NCI-H524 (cell line): ENCODE results near the gene CA10.

ENCODE experiments used
- DNase-seq, 2 experiments: peaks; one replicate each; lab custom pipeline; 2025; lab: John Stamatoyannopoulos, UW

Gene CA10

DNA sequence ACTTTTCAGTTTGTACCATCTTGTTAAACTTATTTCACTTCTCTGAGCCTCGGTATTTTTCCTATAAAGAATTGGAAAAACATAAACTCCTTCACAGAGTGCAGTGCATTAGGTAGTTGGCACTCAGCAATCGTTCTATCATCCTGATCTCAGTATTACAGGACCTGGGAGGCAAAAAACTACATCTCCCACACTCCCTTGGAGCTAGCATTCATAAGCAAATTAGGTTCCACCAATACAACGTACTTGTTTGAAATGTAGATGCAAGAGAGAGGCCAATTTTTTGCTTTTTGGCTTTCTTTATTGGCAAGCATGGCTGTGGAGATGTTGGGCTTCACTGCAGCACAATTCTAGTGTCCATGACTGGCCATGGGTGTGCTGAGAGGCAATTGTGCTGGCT, 285.2 kb downstream of the CA10 start:
- no peak for DNase-seq

DNA sequence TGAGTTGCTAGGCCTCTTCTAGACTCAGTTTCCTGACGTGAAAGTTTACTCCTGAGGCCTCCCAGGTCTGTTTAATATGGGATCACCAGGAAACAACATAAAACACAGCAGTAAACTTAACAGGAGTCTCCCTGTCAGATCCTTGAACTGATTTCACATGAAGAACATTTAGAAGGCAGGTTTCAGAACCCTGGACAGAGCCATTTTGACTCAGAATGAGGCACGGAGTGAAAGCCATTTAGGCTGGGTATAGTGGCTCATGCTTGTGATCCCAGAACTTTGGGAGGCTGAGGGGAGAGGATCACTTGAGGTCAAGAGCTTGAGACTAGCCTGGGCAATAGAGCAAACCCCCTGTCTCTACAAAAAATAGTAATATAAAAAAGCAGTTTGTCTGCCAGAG, 289.1 kb downstream of the CA10 start:
- no peak for DNase-seq

DNA sequence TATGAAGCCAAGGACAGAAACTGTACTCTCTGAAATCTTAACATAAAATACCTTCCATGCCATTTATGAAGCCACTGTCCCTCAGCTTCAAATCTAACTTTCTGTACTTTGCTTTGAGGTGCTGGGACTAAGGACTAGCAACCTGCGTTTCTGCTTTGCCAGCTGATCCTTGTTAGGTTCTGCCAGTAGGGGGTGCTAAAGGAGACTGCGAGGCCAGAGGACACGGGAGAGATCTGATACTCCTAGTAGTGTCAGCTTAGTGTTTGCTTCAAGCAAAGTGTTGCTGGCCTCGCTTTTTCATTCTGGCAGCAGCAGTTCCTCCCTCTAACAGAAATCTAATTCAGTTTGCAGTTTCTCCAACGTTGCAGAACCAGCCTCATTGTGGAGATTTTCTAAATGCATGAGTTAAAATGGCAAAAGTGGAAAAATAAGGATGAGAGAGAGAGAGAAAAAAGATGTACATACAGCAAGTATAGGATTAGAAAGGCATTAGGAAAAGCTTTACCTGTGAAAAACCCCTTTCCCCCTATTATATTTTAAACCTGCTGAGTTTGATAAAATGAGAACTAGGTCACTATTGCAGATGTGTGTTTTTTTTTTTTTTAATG, 297.5 kb downstream of the CA10 start:
- peak; percentile 56 to 81 for DNase-seq

DNA sequence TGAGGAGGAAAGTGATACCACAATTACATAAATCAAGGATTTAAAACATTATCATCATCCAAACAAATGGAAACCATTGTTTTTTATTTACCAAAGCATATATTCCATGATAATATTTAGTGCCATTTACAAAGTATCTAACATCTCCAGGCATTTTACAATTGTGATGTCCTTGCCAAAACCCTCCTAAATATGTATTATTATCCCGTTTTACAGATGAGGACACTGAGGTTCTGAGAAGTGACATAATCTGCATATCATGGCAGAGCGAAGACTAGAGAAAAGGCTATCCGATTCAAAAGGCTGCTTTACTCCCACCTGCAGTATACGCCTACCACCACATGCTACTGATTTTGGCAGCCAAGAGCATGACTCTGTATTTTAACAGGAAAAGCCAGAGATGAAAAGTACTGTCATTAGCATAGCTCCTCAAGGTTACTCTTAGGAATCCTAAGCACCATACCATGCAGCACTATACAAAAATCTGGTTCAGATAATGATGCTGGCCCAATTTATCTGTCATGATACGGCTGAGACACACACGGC, 301.4 kb downstream of the CA10 start:
- peak; percentile 11 to 73 for DNase-seq

DNA sequence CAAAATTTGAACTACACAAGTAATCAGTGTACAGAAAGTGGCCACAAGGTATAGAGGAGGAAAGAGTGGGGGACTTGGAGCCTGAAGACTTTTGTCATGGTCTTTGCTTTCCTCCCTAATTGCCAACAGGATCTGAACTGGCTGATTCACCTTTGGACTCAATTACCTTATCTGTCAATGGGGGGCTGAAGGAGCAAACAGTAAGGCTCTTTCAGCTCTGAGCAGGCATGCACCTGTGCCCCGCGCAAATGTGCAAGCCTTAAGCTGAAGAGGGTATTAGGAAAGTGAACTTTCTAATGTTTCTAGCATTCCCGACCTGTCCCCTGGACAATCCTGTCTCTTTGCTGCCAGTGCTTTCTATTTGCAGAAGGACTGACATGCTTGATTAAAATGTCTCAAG, 302.7 kb downstream of the CA10 start:
- no peak for DNase-seq

DNA sequence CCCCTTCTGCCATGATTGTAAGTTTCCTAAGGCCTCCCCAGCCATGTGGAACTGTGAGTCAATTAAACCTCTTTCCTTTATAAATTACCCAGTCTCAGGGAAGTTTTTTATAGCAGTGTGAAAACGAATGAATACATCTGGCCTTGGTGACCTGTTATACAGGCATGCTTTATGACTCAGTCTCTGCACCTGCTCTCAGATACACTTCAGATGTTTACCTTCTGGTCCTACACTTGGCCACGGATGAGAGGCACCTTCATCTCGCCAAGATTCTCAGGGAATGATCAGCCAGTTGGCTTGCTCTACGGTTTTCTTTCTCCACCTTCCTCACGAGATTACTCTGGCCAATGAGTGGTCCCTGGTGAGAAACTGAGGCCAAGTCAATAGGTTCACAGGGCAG, 304.7 kb downstream of the CA10 start:
- peak in 1 of 2 experiments; percentile 9 for DNase-seq

DNA sequence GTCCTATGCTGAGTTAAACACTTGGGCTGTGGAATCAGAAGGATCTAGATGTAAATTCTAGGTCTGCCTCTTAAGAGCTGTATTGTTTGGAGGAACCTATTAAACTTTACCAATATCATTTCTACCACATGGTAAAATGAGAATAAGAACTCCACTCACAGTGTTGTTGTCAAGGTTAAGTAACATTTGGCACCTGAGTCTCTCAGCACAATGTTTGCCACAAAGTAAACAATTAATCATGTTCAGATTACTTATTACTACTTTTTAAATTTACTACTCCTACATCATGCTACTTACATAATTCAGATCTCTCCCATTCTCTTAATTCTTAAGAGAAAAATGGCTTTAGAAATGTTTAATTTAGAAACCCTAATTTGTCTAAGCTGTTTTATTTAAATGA, 305.9 kb downstream of the CA10 start:
- DNase-seq, result no peak

DNA sequence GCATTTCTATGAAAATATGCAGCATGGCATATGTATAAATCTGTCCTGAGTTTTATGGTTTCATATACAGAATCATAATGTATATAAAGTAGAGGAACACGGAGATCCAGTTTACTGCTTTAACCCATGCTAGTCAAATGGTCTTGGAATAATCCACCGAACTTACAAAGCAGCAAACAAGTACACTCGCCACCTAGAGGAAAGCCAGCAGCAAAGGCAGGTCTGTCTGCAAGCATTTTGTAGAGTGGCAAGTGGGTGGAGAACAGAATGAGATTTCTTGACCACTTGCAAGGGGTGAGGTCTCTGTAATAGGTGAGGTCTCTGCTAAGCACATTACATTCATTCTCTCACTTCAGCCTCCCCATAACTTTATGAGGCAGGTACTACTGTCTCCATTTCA, 308.3 kb downstream of the CA10 start:
- DNase-seq, result peak; percentile 16 to 23

DNA sequence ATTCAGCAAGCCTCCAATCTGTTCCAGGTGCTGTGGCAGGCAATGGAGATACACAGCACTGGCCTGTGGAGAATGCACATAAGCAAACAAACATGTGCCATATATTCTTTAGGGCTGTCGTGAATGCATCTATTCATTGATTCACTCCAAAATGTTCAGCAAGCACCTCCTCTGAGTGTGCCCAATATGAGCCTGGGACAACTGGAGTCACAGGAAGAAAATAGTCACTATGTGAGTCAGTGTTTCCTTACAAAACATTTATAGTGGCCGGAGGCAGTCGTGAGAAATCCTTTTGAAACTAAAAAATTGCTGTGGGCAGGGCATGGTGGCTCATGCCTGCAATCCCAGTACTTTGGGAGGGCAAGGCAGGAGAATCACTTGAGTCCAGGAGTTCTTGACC, 310.1 kb downstream of the CA10 start:
- DNase-seq, result no peak

DNA sequence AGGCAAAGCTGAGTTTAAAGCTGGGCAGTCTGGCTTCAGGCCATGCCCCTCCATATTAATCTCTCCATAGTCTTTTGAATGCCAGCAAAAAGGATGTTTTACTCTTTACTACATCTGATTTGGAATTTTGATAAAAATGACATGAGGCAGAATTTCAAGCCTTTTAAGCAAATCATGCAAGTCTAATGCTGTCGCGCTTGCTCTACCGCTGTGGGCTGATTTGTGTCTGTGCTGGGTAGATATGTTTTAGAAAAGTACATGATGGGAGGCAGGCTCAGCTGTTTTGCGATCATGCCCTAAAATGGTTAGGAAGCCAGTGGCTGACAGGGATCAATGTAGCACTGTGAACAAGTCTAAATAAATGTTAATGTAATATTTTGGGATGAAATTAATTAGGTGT, 311.9 kb downstream of the CA10 start:
- DNase-seq, result no peak

DNA sequence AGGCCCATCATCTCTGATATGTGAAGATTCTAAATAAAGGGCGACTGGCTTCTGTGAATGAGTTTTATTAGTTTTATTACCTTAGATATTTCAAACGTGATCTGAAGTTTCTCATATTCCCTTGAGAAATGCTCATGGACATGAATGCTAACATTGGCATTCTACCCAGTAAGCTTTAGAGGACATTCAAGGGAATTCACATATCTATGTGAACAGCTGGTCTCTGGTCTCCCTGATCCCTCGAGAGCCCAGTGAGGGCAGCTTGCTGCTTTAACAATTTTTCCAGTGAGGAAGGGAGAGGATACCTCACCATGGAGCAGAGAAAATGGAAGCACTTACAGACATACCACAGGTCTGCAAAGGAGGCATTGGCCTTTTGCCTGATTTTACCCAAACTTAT, 312.7 kb downstream of the CA10 start:
- DNase-seq, result peak in 1 of 2 experiments; percentile 58

DNA sequence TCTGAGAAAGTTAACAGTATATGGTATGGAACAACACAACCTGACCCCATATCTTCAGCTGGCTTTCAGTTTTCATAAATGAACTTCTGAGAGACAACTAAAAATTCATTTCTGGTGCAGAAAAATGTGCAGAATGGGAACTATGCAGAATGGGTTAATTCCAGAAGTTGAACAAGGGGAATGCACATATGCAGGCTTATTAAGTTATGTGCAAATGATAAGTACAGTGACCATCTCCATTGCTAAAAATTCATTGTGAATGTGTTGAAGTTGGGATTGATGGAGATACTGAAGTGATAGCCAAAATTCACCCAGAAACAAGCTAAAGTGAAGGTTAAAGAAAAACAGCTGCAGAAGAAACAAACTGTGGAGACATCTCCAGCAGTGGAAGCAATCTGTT, 315.8 kb downstream of the CA10 start:
- DNase-seq, result no peak

DNA sequence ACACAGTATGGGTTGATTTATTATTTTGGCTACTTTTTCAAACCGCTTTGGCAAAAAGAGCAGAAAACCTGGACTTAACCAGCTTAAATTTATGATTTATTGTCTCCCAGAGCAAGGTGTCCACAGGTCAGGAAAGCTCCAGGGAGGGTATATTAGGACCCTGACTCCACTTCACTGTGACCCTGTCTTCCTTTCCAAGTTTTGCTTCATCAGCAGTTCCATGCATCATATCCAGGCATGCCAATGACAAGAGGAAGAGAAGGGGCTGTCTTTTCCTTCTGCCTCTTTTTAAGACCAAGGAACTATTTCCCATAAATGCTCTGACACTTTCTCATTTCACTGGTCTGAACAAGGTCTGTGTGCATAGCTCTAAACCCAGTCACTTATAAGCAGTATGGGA, 316.8 kb downstream of the CA10 start:
- no peak for DNase-seq

DNA sequence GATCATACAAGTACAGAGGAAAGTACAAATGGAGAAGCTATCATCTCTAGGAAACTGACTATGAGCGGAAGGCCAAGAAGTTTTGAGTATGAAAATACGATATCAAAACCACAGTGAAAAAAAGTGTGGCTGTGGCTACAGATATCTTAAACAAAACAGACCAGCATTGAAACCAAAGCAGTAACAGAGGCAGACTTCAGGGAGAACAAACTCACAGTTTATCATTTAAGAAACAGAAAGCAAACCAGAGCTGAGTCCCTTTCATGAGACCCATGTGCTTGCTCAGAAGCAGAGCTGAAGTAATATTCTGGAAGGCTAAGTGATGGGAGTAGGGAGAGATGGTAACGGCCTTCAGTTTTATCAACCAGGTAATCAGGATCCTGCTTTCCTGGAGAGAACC, 317.8 kb downstream of the CA10 start:
- DNase-seq, result no peak

DNA sequence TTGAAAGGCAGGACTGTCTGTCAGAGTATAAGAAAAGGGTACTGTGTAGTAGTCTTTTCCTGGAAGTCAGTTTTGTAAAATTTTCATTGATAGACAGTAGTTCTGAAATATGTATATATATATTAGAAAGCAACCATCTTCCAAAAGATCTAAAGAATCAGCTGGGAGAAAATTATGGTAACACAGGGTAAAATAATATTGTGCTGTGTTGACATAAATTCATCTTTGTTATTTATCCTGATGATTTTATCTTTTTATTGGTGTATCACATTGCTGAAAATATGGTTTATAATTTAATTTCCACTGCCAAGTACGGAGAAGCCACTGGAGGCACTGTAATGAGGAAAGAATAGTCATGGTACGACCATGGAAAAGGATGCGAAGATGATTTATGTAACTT, 324.9 kb downstream of the CA10 start:
- DNase-seq, result no peak

DNA sequence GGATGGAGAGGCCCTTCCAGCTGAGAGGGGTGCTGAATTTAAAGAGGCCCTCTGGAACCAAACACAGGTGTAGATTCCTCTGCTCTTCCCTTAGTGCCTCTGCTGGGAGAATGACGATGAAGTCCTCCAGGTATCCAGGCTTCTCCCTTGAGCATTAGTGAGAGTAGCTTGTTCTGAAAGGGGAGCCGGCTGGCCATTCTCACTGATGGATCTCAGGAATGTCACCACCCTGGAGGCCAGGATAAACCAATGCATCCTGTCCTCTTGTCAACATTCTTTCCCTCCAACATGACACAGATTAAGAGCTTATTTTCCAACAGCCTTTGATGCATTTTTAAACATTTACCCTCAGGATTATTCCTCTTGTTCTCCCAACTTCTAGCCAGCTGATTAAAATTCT, 325.5 kb downstream of the CA10 start:
- no peak for DNase-seq

DNA sequence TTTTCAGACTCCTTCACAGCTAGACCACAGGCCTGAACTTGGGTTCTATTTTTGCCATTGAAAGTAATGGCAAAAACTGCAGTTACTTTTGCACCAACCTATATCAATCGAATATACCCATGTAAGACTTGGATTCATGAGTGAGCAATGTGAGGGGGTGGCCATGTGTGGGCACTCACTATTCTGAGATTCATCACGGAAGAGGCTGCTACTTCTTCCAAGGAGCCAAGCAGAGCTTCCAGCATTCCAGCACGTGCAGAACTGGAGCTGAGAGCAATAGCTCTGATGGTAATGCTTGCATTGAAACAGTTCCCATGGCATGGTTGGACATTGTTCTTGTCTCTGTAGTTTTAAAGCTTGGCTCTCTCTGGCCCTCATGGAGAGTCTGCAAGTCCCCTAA, 327.6 kb downstream of the CA10 start:
- no peak for DNase-seq

DNA sequence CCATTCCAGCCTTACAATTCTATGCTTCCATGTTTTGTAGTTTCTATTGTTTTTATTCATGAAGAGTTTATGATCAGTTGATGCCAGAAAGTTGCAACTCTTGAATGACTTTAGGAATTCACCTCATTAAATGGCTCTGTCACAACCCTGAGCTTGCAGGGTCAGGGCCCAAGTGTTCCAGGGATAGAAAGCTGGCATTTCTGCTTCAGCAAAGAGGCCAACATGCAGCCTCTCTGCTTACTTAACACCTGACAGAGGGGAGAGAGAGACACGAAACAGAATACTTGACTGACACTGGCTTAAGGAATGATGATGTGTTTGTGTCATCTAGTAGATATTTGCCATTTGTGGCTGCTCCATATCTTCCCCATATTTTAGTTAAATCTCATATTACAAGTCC, 328.1 kb downstream of the CA10 start:
- DNase-seq, result no peak

DNA sequence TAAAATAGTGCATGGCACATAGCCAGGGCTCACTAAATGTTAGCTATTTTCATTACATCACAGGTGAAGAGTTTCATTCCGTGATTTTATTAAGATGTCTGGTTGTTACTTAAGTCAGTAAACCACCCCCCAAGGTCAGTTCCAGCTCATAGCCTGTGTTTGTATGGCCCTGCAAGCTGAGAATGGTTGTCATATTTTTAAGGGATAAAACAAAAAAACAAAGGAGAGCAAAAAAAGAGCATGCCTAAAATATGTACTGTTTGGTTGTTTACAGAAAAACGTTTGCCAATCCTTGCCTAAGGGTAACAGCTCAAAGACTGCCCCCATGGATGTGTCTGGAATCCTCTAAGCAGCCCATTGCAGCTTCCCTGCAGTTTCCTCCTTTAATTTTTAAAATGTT, 329.6 kb downstream of the CA10 start:
- DNase-seq, result no peak

DNA sequence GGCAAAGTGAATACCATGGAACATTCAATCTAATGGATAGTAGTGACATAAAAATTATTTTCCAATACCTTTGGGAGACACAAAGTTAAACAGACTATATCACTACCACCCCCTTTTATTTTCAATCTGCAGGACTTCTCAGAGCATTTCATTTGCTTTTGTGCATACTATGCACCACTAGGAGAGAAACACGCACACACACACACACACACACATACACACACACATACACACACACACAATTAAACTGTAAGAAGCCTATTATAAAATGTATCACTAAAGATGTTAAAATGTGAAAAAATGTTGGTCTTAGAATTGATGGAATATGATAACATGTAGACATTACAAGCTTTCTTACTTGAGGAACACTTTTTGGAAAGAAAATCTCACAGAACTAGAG, 331.4 kb downstream of the CA10 start:
- DNase-seq, result no peak

DNA sequence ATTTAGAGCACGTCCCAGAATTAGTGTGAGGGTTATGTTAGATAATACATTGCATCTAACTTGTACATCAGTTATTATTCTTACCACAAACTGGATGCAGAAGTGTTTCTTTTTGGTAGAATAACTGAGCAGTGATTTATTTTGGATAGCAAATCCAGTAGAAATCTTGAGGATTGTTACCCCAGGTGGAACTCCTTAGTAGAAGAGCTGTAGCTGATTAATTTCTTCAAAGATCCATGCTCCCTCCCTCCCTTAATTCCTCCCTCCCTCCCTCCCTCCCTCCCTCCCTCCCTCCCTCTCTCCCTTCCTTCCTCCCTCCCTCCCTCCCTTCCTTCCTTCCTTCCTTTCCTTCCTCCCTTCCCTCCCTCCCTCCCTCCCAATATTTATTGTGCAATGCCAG, 337.7 kb downstream of the CA10 start:
- DNase-seq, result no peak

DNA sequence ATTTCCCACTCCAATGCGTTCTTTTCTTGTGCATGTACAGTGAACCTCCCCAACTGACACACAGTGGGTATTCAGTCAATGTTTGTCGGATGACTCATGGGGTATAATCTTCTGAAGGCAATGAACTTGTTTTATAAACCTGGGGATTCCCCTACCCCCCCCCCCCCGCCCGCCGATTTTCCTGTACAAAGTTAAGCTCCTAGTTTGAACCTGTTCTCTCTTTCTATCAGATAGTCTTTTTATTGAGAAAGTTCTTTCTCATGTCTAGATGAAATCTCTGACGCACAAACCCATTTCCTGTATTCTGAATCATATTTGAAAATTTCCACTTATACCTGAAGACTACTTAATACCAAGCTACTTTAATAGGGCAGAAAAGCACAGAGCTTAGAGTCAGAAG, 338.3 kb downstream of the CA10 start:
- no peak for DNase-seq

DNA sequence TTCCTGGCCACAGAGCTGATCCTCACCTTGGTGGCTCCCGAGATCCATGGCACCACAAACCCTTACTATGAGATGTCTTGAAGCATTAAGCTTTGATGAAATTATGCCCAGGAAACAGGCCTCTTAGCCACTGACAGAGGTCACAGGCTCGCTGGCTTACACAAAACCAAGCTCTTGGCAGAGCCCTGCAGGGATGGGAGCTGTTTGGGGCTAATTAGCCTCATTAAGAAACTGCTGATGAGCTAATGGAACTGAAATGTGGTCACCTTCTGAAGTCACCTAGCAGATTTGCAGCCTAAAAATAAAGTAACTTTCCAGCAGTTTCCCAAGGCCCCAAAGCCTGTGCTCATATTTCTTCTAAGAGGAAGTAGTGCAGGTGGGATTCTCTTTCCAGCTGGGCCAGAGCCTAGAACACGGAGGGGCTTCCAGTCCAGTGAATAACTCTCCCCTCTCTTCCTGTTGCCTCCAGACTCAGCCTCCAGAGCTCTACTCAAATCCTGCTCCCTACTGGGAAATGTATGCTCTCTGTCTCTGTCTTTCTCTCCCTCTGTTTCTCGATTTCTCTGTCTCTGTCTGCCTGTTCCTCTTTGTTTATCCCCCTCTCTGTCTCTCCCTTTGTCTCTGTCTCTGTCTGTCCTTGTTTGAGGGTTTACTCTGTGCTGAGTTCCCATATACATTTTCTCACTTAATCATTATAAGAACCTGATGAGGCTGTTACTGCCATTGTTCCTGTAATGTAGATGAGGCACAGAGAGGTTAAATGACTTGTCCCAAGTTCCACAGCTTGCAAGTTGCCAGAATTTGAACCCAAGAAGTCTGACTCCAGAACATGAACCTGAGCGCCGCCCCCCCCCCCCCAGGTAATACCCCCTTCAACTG, 338.9 kb downstream of the CA10 start:
- DNase-seq, result no peak

DNA sequence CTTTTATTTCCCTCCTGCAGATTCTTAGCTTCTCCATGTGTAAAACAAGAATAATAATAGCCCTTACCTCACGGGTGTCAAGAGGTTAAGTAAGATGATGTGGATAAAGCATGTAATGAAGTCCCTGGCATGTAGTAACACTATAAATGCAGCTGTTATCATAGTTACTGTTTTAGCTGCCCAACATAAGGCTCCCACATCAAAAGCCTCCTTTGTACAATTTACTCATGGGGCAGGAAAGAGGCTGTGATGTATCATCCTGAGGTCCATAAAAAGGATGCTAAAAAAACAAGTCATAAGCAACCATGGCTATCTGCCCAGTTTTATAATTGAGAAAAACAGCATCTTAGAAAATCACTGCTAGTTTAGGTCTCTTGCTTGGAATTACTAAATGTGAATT, 339.7 kb downstream of the CA10 start:
- DNase-seq, result no peak
